CD4-positive, alpha-beta T cell (primary cell): Measurements from ENCODE around the gene RPTOR. TPM values are rescaled to one million over a fixed set of nuclear protein-coding genes. Genes with fewer than 3 reads are reported as not detected.

Source experiments
- ATAC-seq: fragments of 200-7000 bp; cut with Tn5 transposase; one replicate; pipeline ENCODE4 v1.10.0; 2022; ENCODE audit warnings: mild to moderate bottlenecking; ENCODE audit not compliant: poor library complexity
- CTCF ChIA-PET: fragments of 350-600 bp; sonication (Branson Sonifier 250); formaldehyde crosslinking; loops from one replicate; lab custom pipeline; 2021; ENCODE audit warnings: antibody characterized with exemption, inconsistent platforms; lab: Charles Lee
- POLR2A ChIA-PET: fragments of 350-600 bp; sonication (Branson Sonifier 250); formaldehyde crosslinking; loops from one replicate; lab custom pipeline; 2021; ENCODE audit warnings: antibody characterized with exemption, inconsistent platforms; lab: Charles Lee
- DNase-seq, 14 experiments: peaks; one replicate each; pipeline ENCODE4 v3.0.0-alpha.2; 2013 to 2020; ENCODE audit warnings: mixed read lengths in 2 of 14
- H3K27ac ChIP-seq, 2 donors: one replicate each; pipeline versions ENCODE4 v1.5.1 to v1.7.0; 2013; ENCODE audit warnings: low read length in 2 of 2, low read depth in 1 of 2, mild to moderate bottlenecking in 1 of 2
- H3K27me3 ChIP-seq, 2 experiments: 1 replicate in 1 of 2; 2 replicates in 1 of 2; pipeline versions ENCODE4 v1.6.1 to v1.7.0; 2013; ENCODE audit warnings: low read length in 2 of 2, control low read depth in 1 of 2, mild to moderate bottlenecking in 1 of 2, moderate library complexity in 1 of 2; ENCODE audit not compliant: insufficient read depth in 2 of 2, control insufficient read depth in 1 of 2
- H3K36me3 ChIP-seq: one replicate; pipeline ENCODE4 v1.6.1; 2013; ENCODE audit warnings: low read length, control low read depth; ENCODE audit not compliant: insufficient read depth
- H3K4me1 ChIP-seq: one replicate; pipeline ENCODE4 v1.6.1; 2013; ENCODE audit warnings: low read length, control low read depth; ENCODE audit not compliant: insufficient read depth
- H3K4me3 ChIP-seq: one replicate; pipeline ENCODE4 v1.5.1; 2013; ENCODE audit warnings: mild to moderate bottlenecking, low read length, moderate library complexity
- H3K9me3 ChIP-seq, 2 experiments: 1 replicate in 1 of 2; 2 replicates in 1 of 2; pipeline versions ENCODE4 v1.6.1 to v1.7.0; 2013; ENCODE audit warnings: low read length in 2 of 2, mild to moderate bottlenecking in 2 of 2, control low read depth in 1 of 2, moderate library complexity in 1 of 2; ENCODE audit not compliant: control insufficient read depth in 1 of 2, insufficient read depth in 1 of 2
- H3K27ac Mint-ChIP-seq: one replicate; pipeline ENCODE4 v1.8.0; 2020; ENCODE audit warnings: mixed read lengths
- H3K27me3 Mint-ChIP-seq: one replicate; pipeline ENCODE4 v1.8.0; 2021; ENCODE audit warnings: mixed read lengths
- H3K36me3 Mint-ChIP-seq: one replicate; pipeline ENCODE4 v1.8.0; 2021; ENCODE audit warnings: low read depth, mixed read lengths
- H3K4me1 Mint-ChIP-seq: one replicate; pipeline ENCODE4 v1.8.0; 2021; ENCODE audit warnings: low read depth, mixed read lengths
- H3K4me3 Mint-ChIP-seq: one replicate; pipeline ENCODE4 v1.8.0; 2020; ENCODE audit warnings: mild to moderate bottlenecking, mixed read lengths
- H3K9me3 Mint-ChIP-seq: one replicate; pipeline ENCODE4 v1.8.0; 2020; ENCODE audit warnings: mixed read lengths
- CTCF ChIP-seq: fragments of 200-600 bp; IDR thresholded peaks from one replicate; pipeline ENCODE4 v1.8.0; 2022; ENCODE audit warnings: antibody characterized with exemption, mild to moderate bottlenecking
- intact Hi-C, 2 experiments: fragments of 100-400 bp; cut with DNase I in 1 of 2; cut with micrococcal nuclease in 1 of 2; formaldehyde crosslinking; loops; one replicate each; pipeline versions ENCODE4 v1.15.1 to v1.9.0; 2023 to 2025; cut with DNase I, micrococcal nuclease
- total RNA-seq, 174 experiments: library from RNA in 2 of 174; stranded (reverse) in 2 of 174; gene quantifications; one replicate each; pipeline ENCODE4 v1.2.3 and lab custom pipeline; 2021 to 2026

RPTOR gene
- total RNA-seq, 2 experiments from 2014 or later: 45.0 to 47.1 TPM

DNA sequence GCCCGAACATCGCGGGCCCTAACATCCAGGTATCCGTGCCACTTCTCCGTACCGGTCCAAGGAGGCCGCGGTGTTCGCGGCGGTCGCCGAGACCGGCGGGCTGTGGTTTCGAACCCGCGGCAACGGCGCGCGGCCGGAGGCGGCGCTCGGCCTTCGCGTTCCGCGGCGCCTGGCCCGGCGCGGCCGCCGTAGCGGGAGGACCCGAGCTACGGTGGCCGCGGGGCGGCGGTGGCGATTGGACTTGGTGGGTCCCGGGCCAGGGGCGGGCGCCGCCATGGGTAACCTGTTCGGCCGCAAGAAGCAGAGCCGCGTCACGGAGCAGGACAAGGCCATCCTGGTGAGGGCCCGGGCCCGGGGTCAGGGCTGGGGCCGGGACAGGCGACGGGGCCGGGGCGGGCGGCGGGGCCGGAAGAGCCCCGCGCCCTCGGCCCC is 447.0 kb downstream of the RPTOR start, which contains the start of gene CHMP6:
Gene CHMP6, plus strand, starts transcription at position 197 of the 432 bp plus-strand sequence. Its CDS starts 78 bp downstream, at position 275.
- peaks cover 21% of the 10 kb centered on the region for H3K36me3 ChIP-seq
- peaks cover 43% of the 10 kb centered on the region for H3K4me1 ChIP-seq
- Mint-ChIP-seq H3K27me3 (peaks cover 4% of the 10 kb centered on the region), H3K4me3 (peak within 1 kb of the TSS; percentile 87), H3K27ac (peak within 1 kb of the TSS; percentile 84), H3K36me3 (peaks cover 17% of the 10 kb centered on the region), H3K4me1 (peaks cover 21% of the 10 kb centered on the region), H3K9me3 (no peaks in the 10 kb centered on the region)
- peak within 1 kb of the TSS in 1 of 2 donors; percentile 41 for H3K27ac ChIP-seq
- H3K4me3 ChIP-seq: peak within 1 kb of the TSS; percentile 77
- POLR2A ChIA-PET: interaction anchor here (1.0 to 2.4 kb wide), 7 partner anchors 13 to 568 kb away, joined by 3 to 15 read pairs (median 7); partner anchors contain the start of genes BAIAP2, NDUFAF8 and TEPSIN
- H3K27me3 ChIP-seq: no peaks in the 10 kb centered on the region
- peak; percentile 70 for ATAC-seq
- CTCF ChIA-PET: interaction anchor here (1.5 kb wide), 1 partner anchor 110 kb away, joined by 7 read pairs; no protein-coding TSS in a partner anchor
- TF ChIP-seq CTCF: no peak
- H3K9me3 ChIP-seq: no peaks in the 10 kb centered on the region
- intact Hi-C loops: loop anchor here in 1 of 2 experiments (2.0 to 10.0 kb wide), 4 partner anchors 43 to 561 kb away; partner anchors contain the start of genes BAIAP2, FAAP100, NDUFAF8 and TEPSIN
- DNase-seq: peak; percentile 45 to 87 (median 66)

DNA sequence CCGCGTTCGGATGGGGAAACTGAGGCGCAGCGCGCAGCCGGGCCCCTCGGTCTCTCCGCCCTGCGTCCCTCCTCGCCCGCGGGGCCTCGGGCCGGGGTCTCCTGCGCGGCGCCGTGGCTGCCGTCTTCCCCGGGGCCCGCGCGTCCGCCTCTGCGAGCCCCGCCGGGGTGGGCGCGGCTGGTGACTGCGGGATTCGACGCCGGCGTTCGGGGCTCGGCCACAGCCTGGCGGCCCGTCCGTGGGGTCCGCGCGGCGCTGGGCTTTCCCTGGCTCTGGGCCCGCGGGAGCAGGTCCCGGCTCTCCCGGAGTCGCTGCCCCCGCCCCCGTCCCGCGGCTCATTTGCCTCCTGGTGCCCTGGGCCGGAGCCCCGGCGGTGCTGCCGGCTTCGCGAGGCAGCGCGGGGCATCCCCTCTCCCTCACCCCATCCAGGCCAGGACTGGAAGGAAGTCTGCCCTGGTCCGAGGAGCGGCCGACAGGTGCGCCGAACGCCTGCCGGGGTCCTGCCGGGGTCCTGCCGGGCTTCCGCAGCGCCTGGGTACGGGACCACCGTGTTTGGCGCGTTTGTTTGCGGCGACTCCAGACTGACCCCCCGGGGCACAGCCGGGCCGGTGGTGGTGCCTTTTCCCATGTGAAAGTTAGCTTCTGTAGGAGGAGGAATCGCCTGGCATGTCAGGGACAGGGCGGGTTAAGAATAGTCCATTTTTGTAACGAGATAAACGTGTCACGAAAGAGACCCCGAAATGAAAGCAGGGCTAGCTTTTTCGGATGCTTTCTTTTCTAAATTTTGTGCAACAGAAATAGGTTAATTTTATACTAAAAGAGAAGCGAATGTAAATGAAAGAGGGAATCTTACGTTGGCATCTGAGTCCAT is 447.7 kb downstream of the RPTOR start:
- TF ChIP-seq CTCF: no peak
- Mint-ChIP-seq H3K4me1 (peaks cover 21% of the 10 kb centered on the region), H3K27me3 (peaks cover 4% of the 10 kb centered on the region), H3K9me3 (no peaks in the 10 kb centered on the region), H3K4me3 (peak overlapping the region; percentile 78), H3K27ac (peak overlapping the region; percentile 75), H3K36me3 (peaks cover 20% of the 10 kb centered on the region)
- CTCF ChIA-PET: interaction anchor here (1.5 kb wide), 1 partner anchor 109 kb away, joined by 7 read pairs; no protein-coding TSS in a partner anchor
- H3K4me3 ChIP-seq: peak overlapping the region; percentile 77
- peaks cover 43% of the 10 kb centered on the region for H3K4me1 ChIP-seq
- no peaks in the 10 kb centered on the region for H3K9me3 ChIP-seq
- H3K27ac ChIP-seq: no peak overlapping the region
- H3K36me3 ChIP-seq: peaks cover 27% of the 10 kb centered on the region
- intact Hi-C loops: loop anchor here in 1 of 2 experiments (5.0 to 10.0 kb wide), 3 partner anchors 245 to 560 kb away; partner anchors contain the start of genes FAAP100, NDUFAF8 and TEPSIN
- peak in 1 of 14 experiments; percentile 44 for DNase-seq
- POLR2A ChIA-PET: interaction anchor here (1.0 to 2.4 kb wide), 7 partner anchors 12 to 569 kb away, joined by 3 to 15 read pairs (median 7); partner anchors contain the start of genes BAIAP2, NDUFAF8 and TEPSIN
- no peaks in the 10 kb centered on the region for H3K27me3 ChIP-seq
- peak; percentile 34 for ATAC-seq

- H3K4me1 Mint-ChIP-seq: peaks cover 21% of the 10 kb centered on the region
- peaks cover 43% of the 10 kb centered on the region for H3K4me1 ChIP-seq
- peaks cover 34% of the 10 kb centered on the region for H3K36me3 ChIP-seq
- no peak for ATAC-seq
- H3K9me3 ChIP-seq: no peaks in the 10 kb centered on the region
- H3K27ac Mint-ChIP-seq: peak overlapping the region; percentile 75
- ChIA-PET CTCF (no interaction called here), POLR2A (interaction anchor here (2.0 to 2.4 kb wide), 2 partner anchors 25 to 31 kb away, joined by 7 to 15 read pairs; no protein-coding TSS in a partner anchor)
- intact Hi-C loops: loop anchor here in 1 of 2 experiments (5.0 to 10.0 kb wide), 3 partner anchors 244 to 559 kb away; partner anchors contain the start of genes FAAP100, NDUFAF8 and TEPSIN
- peak in 1 of 14 experiments; percentile 25 for DNase-seq
- H3K27me3 Mint-ChIP-seq: peaks cover 4% of the 10 kb centered on the region
- H3K4me3 ChIP-seq: peak overlapping the region; percentile 77
- peak overlapping the region; percentile 78 for H3K4me3 Mint-ChIP-seq
- H3K9me3 Mint-ChIP-seq: no peaks in the 10 kb centered on the region
- no peak overlapping the region for H3K27ac ChIP-seq
- no peak for TF ChIP-seq CTCF
- H3K36me3 Mint-ChIP-seq: peaks cover 22% of the 10 kb centered on the region
- no peaks in the 10 kb centered on the region for H3K27me3 ChIP-seq
Measured at GRCh38 chr17:80992948-80993624, 448.4 kb downstream of the RPTOR start.
